ENCODE results near the gene TBC1D22B. TPM values are rescaled to one million over a fixed set of nuclear protein-coding genes. Genes with fewer than 3 reads are reported as not detected.

The TBC1D22B gene
- total RNA-seq, 4 donors from 2014 or later, result 14.2 to 19.6 (median 18.4) TPM

GRCh38 chr6:37283671-37284151 is 26.1 kb downstream of the TBC1D22B start:
- Histone ChIP-seq H3K36me3 (peaks cover 70% of the 10 kb centered on the region), H3K9me3 (no peaks in the 10 kb centered on the region), H3K4me1 (peaks cover 10% of the 10 kb centered on the region), H3K27ac (no peak overlapping the region), H3K27me3 (no peaks in the 10 kb centered on the region), H3K4me3 (no peak overlapping the region)
- peak in 1 of 2 donors; percentile 83 for DNase-seq (ENCODE audit: low spot score in 2 of 2)
- TF ChIP-seq CTCF (IDR thresholded peaks at IDR 0.05) (no peak), EP300 (IDR thresholded peaks at IDR 0.05) (no peak), POLR2AphosphoS5 (IDR thresholded peaks at IDR 0.05) (no peak), POLR2A (IDR thresholded peaks at IDR 0.05) (no peak)
- WGBS, result 63% methylated on average over 3 of the region's 3 CpGs

GRCh38 chr6:37284781-37285180 is 27.2 kb downstream of the TBC1D22B start:
- Histone ChIP-seq H3K4me1 (peaks cover 6% of the 10 kb centered on the region), H3K9me3 (no peaks in the 10 kb centered on the region), H3K4me3 (no peak overlapping the region), H3K27ac (no peak overlapping the region), H3K36me3 (peaks cover 71% of the 10 kb centered on the region), H3K27me3 (no peaks in the 10 kb centered on the region)
- 89% methylated on average over 4 of the region's 4 CpGs for WGBS
- DNase-seq (ENCODE audit: low spot score in 2 of 2), result no peak
- TF ChIP-seq CTCF (IDR thresholded peaks at IDR 0.05) (no peak), EP300 (IDR thresholded peaks at IDR 0.05) (no peak)

GRCh38 chr6:37285861-37286311 is 28.3 kb downstream of the TBC1D22B start:
- TF ChIP-seq POLR2AphosphoS5 (IDR thresholded peaks at IDR 0.05) (no peak), POLR2A (IDR thresholded peaks at IDR 0.05) (no peak), CTCF (IDR thresholded peaks at IDR 0.05) (no peak), EP300 (IDR thresholded peaks at IDR 0.05) (no peak)
- Histone ChIP-seq H3K27me3 (no peaks in the 10 kb centered on the region), H3K9me3 (no peaks in the 10 kb centered on the region), H3K27ac (no peak overlapping the region), H3K4me1 (peaks cover 3% of the 10 kb centered on the region), H3K36me3 (peaks cover 73% of the 10 kb centered on the region), H3K4me3 (no peak overlapping the region)
- 97% methylated on average over 4 of the region's 4 CpGs for WGBS
- DNase-seq (ENCODE audit: low spot score in 2 of 2), result no peak

- peaks cover 81% of the 10 kb centered on the region for H3K36me3 ChIP-seq
- WGBS, result 95% methylated on average over 2 of the region's 2 CpGs
Measured at GRCh38 chr6:37287519-37288157, 30.1 kb downstream of the TBC1D22B start.

More at GRCh38 chr6:37287519-37288157, 30.1 kb downstream of the TBC1D22B start:
- Histone ChIP-seq H3K27ac (no peak overlapping the region), H3K4me1 (peaks cover 3% of the 10 kb centered on the region), H3K27me3 (no peaks in the 10 kb centered on the region), H3K9me3 (no peaks in the 10 kb centered on the region), H3K4me3 (no peak overlapping the region)
- no peak for DNase-seq (ENCODE audit: low spot score in 2 of 2)
- no peak for TF ChIP-seq POLR2AphosphoS5 (IDR thresholded peaks at IDR 0.05)
- no peak for TF ChIP-seq EP300 (IDR thresholded peaks at IDR 0.05)
- TF ChIP-seq CTCF (IDR thresholded peaks at IDR 0.05), result no peak
- no peak for TF ChIP-seq POLR2A (IDR thresholded peaks at IDR 0.05)
